B cell (primary cell): ENCODE results near the gene S1PR5. TPM values are rescaled to one million over a fixed set of nuclear protein-coding genes. Genes with fewer than 3 reads are reported as not detected.

Experiments used
- ATAC-seq: fragments of 200-7000 bp; cut with Tn5 transposase; one replicate; pipeline ENCODE4 v1.10.0; 2021; ENCODE audit warnings: low read depth, mild to moderate bottlenecking, moderate number of reproducible peaks, moderate library complexity
- CTCF ChIA-PET: fragments of 350-600 bp; sonication (Branson Sonifier 250); formaldehyde crosslinking; loops from one replicate; lab custom pipeline; 2021; ENCODE audit warnings: antibody characterized with exemption, inconsistent platforms; lab: Charles Lee
- POLR2A ChIA-PET: fragments of 350-600 bp; sonication (Branson Sonifier 250); formaldehyde crosslinking; loops from one replicate; lab custom pipeline; 2021; ENCODE audit warnings: antibody characterized with exemption; lab: Charles Lee
- DNase-seq: peaks from one replicate; pipeline ENCODE4 v3.0.0; 2013
- H2AFZ ChIP-seq: 2 replicates; pipeline ENCODE4 v1.6.1; 2012; ENCODE audit warnings: mild to moderate bottlenecking, low read depth, low read length; ENCODE audit not compliant: insufficient read depth, poor library complexity, severe bottlenecking
- H3K27ac ChIP-seq, 2 donors: 1 replicate in 1 of 2; 2 replicates in 1 of 2; pipeline ENCODE4 v1.5.1; 2012 to 2013; ENCODE audit warnings: low read length in 2 of 2, mild to moderate bottlenecking in 2 of 2, moderate library complexity in 1 of 2
- H3K27me3 ChIP-seq, 4 experiments: fragments of 200-600 bp in 1 of 4; sonication (generic) in 1 of 4; replicated peaks in 1 of 4; 1 replicate in 2 of 4; 2 replicates in 2 of 4; pipeline versions ENCODE4 v1.6.1 to v1.7.0; 2013 to 2016; ENCODE audit warnings: low read length in 3 of 4, mild to moderate bottlenecking in 2 of 4, mixed read lengths in 1 of 4, moderate library complexity in 1 of 4; ENCODE audit not compliant: insufficient read depth in 4 of 4, control insufficient read depth in 3 of 4; ENCODE audit errors: control extremely low read depth in 1 of 4
- H3K36me3 ChIP-seq, 2 experiments: replicated peaks in 1 of 2; 1 replicate in 1 of 2; 2 replicates in 1 of 2; pipeline versions ENCODE4 v1.6.1 to v1.7.1; 2013; ENCODE audit warnings: low read length in 1 of 2; ENCODE audit not compliant: insufficient read depth in 2 of 2, control insufficient read depth in 1 of 2; ENCODE audit errors: control extremely low read depth in 1 of 2, extremely low read depth in 1 of 2
- H3K4me1 ChIP-seq, 2 donors: fragments of 200-600 bp in 1 of 2; sonication (generic) in 1 of 2; 1 replicate in 1 of 2; 2 replicates in 1 of 2; pipeline versions ENCODE4 v1.5.1 to v1.6.1; 2013 to 2017; ENCODE audit warnings: low read length in 2 of 2; ENCODE audit not compliant: control insufficient read depth in 2 of 2, insufficient read depth in 2 of 2
- H3K4me2 ChIP-seq: replicated peaks from 2 replicates; pipeline ENCODE3; 2012; ENCODE audit warnings: mild to moderate bottlenecking, low read depth, low read length; ENCODE audit not compliant: poor library complexity, severe bottlenecking
- H3K4me3 ChIP-seq, 5 experiments: fragments of 200-600 bp in 1 of 5; sonication (generic) in 1 of 5; 1 replicate in 3 of 5; 2 replicates in 2 of 5; pipeline versions ENCODE4 v1.5.1 to v1.7.0; 2011 to 2016; ENCODE audit warnings: low read length in 4 of 5, mild to moderate bottlenecking in 4 of 5, low read depth in 2 of 5, control low read depth in 1 of 5, moderate library complexity in 1 of 5; ENCODE audit not compliant: insufficient read depth in 1 of 5; ENCODE audit errors: control extremely low read depth in 1 of 5, extremely low read depth in 1 of 5
- H3K79me2 ChIP-seq: fragments of 200-600 bp; sonication (generic); one replicate; pipeline ENCODE4 v1.6.0; 2016; ENCODE audit warnings: low read length; ENCODE audit not compliant: control insufficient read depth, insufficient read depth
- H3K9ac ChIP-seq: fragments of 200-600 bp; sonication (generic); 2 replicates; pipeline ENCODE4 v1.6.1; 2017; ENCODE audit warnings: mild to moderate bottlenecking, low read length, moderate library complexity
- H3K9me3 ChIP-seq, 3 donors: one replicate each; pipeline versions ENCODE4 v1.6.1 to v1.7.1; 2013; ENCODE audit warnings: low read length in 2 of 3; ENCODE audit not compliant: control insufficient read depth in 2 of 3, insufficient read depth in 1 of 3; ENCODE audit errors: control extremely low read depth in 1 of 3
- H4K20me1 ChIP-seq: 2 replicates; pipeline ENCODE4 v1.6.0; 2012; ENCODE audit warnings: mild to moderate bottlenecking, low read length; ENCODE audit not compliant: insufficient read depth, control insufficient read depth, poor library complexity, severe bottlenecking
- H3K27ac Mint-ChIP-seq: one replicate; pipeline ENCODE4 v1.8.0; 2021; ENCODE audit warnings: mixed read lengths
- H3K27me3 Mint-ChIP-seq: one replicate; pipeline ENCODE4 v1.8.0; 2021; ENCODE audit warnings: mixed read lengths
- H3K4me1 Mint-ChIP-seq: one replicate; pipeline ENCODE4 v1.8.0; 2021; ENCODE audit warnings: mixed read lengths
- H3K4me3 Mint-ChIP-seq: one replicate; pipeline ENCODE4 v1.8.0; 2021; ENCODE audit warnings: mixed read lengths
- H3K9me3 Mint-ChIP-seq: one replicate; pipeline ENCODE4 v1.8.0; 2022; ENCODE audit warnings: mixed read lengths; ENCODE audit not compliant: insufficient read depth
- EZH2 ChIP-seq: IDR thresholded peaks from 2 replicates; pipeline ENCODE4 v1.6.1; 2012; ENCODE audit warnings: borderline replicate concordance, low read depth, mild to moderate bottlenecking, moderate library complexity, low read length; ENCODE audit not compliant: insufficient read depth, poor library complexity, severe bottlenecking
- WGBS: methylation state at CpG from one replicate; pipeline ENCODE4 v1.1.5; 2013; ENCODE audit warnings: missing lambda C conversion rate; ENCODE audit not compliant: insufficient coverage; 5-methylcytosine and 5-hydroxymethylcytosine counted together
- intact Hi-C: fragments of 100-400 bp; cut with micrococcal nuclease; formaldehyde crosslinking; loops from one replicate; pipeline ENCODE4 v1.10.0; 2022
- polyA plus RNA-seq: library from polyadenylated mRNA; depleted of rRNA; stranded (reverse); fragments of >200 nt; gene quantifications from 2 replicates; pipeline ENCODE4 v1.2.3, GENCODE V29; 2012
- small RNA-seq: library from RNA; depleted of rRNA; stranded (forward); fragments of <200 nt; gene quantifications from one replicate; pipeline ENCODE3, GENCODE V24; 2012; ENCODE audit warnings: low replicate concordance, low read depth; ENCODE audit not compliant: insufficient read length
- total RNA-seq, 2 donors: library from RNA; stranded (reverse); fragments of 120-200 nt in 1 of 2; gene quantifications; 1 replicate in 1 of 2; 2 replicates in 1 of 2; pipeline versions ENCODE4 v1.2.3 to v1.2.4, GENCODE V29; 2013 to 2022
- TF ChIP-seq, protein P1 (sequence below): fragments of 200-600 bp; IDR thresholded peaks from one replicate; pipeline ENCODE4 v1.8.0; 2022; ENCODE audit warnings: antibody characterized with exemption, mild to moderate bottlenecking

The S1PR5 gene
- total and polyA plus RNA-seq, 2 donors (not counting 1 experiment from before 2014, with no cell fraction given), result 0.27 to 0.67 TPM

DNA sequence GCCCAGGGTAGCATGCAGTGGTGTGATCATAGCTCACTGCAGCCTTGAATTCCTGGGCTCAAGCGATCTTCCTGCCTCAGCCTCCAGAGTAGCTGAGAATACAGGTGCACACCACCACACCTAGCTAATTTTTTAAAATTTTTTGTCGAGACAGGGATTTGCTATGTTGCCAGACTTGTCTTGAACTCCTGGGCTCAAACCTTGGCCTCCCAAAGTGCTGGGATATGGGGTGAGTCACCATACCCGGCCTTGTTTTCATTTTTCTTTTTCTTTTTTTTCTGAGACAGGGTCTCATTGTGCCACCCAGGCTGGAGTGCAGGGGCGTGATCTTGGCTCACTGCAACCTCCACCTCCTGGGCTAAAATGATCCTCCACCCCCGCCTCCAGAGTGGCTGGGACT is 52.8 kb downstream of the S1PR5 start:
- H3K4me1 Mint-ChIP-seq, result peaks cover 11% of the 10 kb centered on the region
- no peaks in the 10 kb centered on the region for H4K20me1 ChIP-seq
- no peaks in the 10 kb centered on the region for H3K79me2 ChIP-seq
- no peak overlapping the region for H3K27ac ChIP-seq
- no peaks in the 10 kb centered on the region for H3K27me3 ChIP-seq
- no peak overlapping the region for H3K4me3 ChIP-seq
- H3K9me3 Mint-ChIP-seq, result no peaks in the 10 kb centered on the region
- no peak overlapping the region for H3K27ac Mint-ChIP-seq
- no peak overlapping the region for H3K4me2 ChIP-seq
- POLR2A ChIA-PET, result no interaction called here
- peaks cover 7 to 8% of the 10 kb centered on the region in 2 donors for H3K4me1 ChIP-seq
- no peak overlapping the region for H2AFZ ChIP-seq
- ATAC-seq (no peak), DNase-seq (no peak)
- H3K27me3 Mint-ChIP-seq, result peaks cover 6% of the 10 kb centered on the region
- no peak overlapping the region for H3K9ac ChIP-seq
- H3K4me3 Mint-ChIP-seq, result no peak overlapping the region
- H3K36me3 ChIP-seq, result no peaks in the 10 kb centered on the region
- CTCF ChIA-PET, result interaction anchor here (0.6 to 0.9 kb wide), 2 partner anchors 21 to 373 kb away, joined by 3 to 5 read pairs; no protein-coding TSS in a partner anchor
- peaks cover 0 to 3% (median 0%) of the 10 kb centered on the region in 3 donors for H3K9me3 ChIP-seq
- TF ChIP-seq, protein P1, sequence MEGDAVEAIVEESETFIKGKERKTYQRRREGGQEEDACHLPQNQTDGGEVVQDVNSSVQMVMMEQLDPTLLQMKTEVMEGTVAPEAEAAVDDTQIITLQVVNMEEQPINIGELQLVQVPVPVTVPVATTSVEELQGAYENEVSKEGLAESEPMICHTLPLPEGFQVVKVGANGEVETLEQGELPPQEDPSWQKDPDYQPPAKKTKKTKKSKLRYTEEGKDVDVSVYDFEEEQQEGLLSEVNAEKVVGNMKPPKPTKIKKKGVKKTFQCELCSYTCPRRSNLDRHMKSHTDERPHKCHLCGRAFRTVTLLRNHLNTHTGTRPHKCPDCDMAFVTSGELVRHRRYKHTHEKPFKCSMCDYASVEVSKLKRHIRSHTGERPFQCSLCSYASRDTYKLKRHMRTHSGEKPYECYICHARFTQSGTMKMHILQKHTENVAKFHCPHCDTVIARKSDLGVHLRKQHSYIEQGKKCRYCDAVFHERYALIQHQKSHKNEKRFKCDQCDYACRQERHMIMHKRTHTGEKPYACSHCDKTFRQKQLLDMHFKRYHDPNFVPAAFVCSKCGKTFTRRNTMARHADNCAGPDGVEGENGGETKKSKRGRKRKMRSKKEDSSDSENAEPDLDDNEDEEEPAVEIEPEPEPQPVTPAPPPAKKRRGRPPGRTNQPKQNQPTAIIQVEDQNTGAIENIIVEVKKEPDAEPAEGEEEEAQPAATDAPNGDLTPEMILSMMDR, result no peak
- no peak for TF ChIP-seq EZH2
- WGBS, result 93% methylated on average over 2 of the region's 5 CpGs
- intact Hi-C loops, result no loop called here

Small RNA genes lying within 50 kb of the gene (small RNA-seq; reads per million reads assigned to genes)
- not detected for gene MIR1238
- gene RNU7-140P, result not detected

Other genes starting within 250 kb of the S1PR5 start
- 7.3 and 10.2 TPM in 2 replicates for gene ICAM1, start 246.3 kb downstream of the S1PR5 start, total RNA-seq
- gene ICAM1, start 246.3 kb downstream of the S1PR5 start, polyA plus RNA-seq, result 11.9 and 63.9 TPM in 2 replicates
- gene ICAM4, start 230.5 kb downstream of the S1PR5 start, total RNA-seq, result 0.44 and 0.51 TPM in 2 replicates
- gene ICAM4, start 230.5 kb downstream of the S1PR5 start, polyA plus RNA-seq, result 0.71 and 0.78 TPM in 2 replicates
- 0.34 and 0.54 TPM in 2 replicates for gene ICAM5, start 227.5 kb downstream of the S1PR5 start, total RNA-seq
- 0.14 TPM in 1 of 2 replicates, not detected in the other for gene ICAM5, start 227.5 kb downstream of the S1PR5 start, polyA plus RNA-seq
- 6.4 and 7.4 TPM in 2 replicates for gene ZGLP1, start 207.6 kb downstream of the S1PR5 start, total RNA-seq
- 3.3 and 8.0 TPM in 2 replicates for gene ZGLP1, start 207.6 kb downstream of the S1PR5 start, polyA plus RNA-seq
- gene FDX2, start 201.4 kb downstream of the S1PR5 start, total RNA-seq, result 13.6 and 13.9 TPM in 2 replicates
- gene FDX2, start 201.4 kb downstream of the S1PR5 start, polyA plus RNA-seq, result 13.8 and 21.5 TPM in 2 replicates
- 54.6 and 62.7 TPM in 2 replicates for gene RAVER1, start 183.9 kb downstream of the S1PR5 start, total RNA-seq
- 21.0 and 27.3 TPM in 2 replicates for gene RAVER1, start 183.9 kb downstream of the S1PR5 start, polyA plus RNA-seq
- gene ICAM3, start 177.8 kb downstream of the S1PR5 start, total RNA-seq, result 110 and 119 TPM in 2 replicates
- 154 and 223 TPM in 2 replicates for gene ICAM3, start 177.8 kb downstream of the S1PR5 start, polyA plus RNA-seq
- gene TYK2, start 136.9 kb downstream of the S1PR5 start, total RNA-seq, result 337 and 347 TPM in 2 replicates
- gene TYK2, start 136.9 kb downstream of the S1PR5 start, polyA plus RNA-seq, result 293 and 343 TPM in 2 replicates
- gene CDC37, start 113.9 kb downstream of the S1PR5 start, total RNA-seq, result 178 and 193 TPM in 2 replicates
- gene CDC37, start 113.9 kb downstream of the S1PR5 start, polyA plus RNA-seq, result 408 and 599 TPM in 2 replicates
- 10.8 and 10.9 TPM in 2 replicates for gene PDE4A, start 96.9 kb downstream of the S1PR5 start, total RNA-seq
- 0.95 and 1.5 TPM in 2 replicates for gene PDE4A, start 96.9 kb downstream of the S1PR5 start, polyA plus RNA-seq
- 27.0 TPM in 2 replicates for gene KEAP1, start 14.1 kb downstream of the S1PR5 start, total RNA-seq
- gene KEAP1, start 14.1 kb downstream of the S1PR5 start, polyA plus RNA-seq, result 9.3 and 17.7 TPM in 2 replicates
- gene ATG4D, start 26.5 kb upstream of the S1PR5 start, total RNA-seq, result 58.8 and 59.2 TPM in 2 replicates
- 75.5 and 82.7 TPM in 2 replicates for gene ATG4D, start 26.5 kb upstream of the S1PR5 start, polyA plus RNA-seq
- gene KRI1, start 48.6 kb upstream of the S1PR5 start, total RNA-seq, result 62.8 and 67.9 TPM in 2 replicates
- gene KRI1, start 48.6 kb upstream of the S1PR5 start, polyA plus RNA-seq, result 46.7 and 55.1 TPM in 2 replicates
- gene CDKN2D, start 51.5 kb upstream of the S1PR5 start, total RNA-seq, result 36.2 and 38.4 TPM in 2 replicates
- 122 and 144 TPM in 2 replicates for gene CDKN2D, start 51.5 kb upstream of the S1PR5 start, polyA plus RNA-seq
- not detected in 2 replicates for gene AP1M2, start 69.9 kb upstream of the S1PR5 start, total RNA-seq
- gene AP1M2, start 69.9 kb upstream of the S1PR5 start, polyA plus RNA-seq, result not detected in 2 replicates
- gene SLC44A2, start 108.1 kb upstream of the S1PR5 start, total RNA-seq, result 369 and 409 TPM in 2 replicates
- gene SLC44A2, start 108.1 kb upstream of the S1PR5 start, polyA plus RNA-seq, result 227 and 245 TPM in 2 replicates
- 359 and 378 TPM in 2 replicates for gene ILF3, start 136.9 kb upstream of the S1PR5 start, total RNA-seq
- gene ILF3, start 136.9 kb upstream of the S1PR5 start, polyA plus RNA-seq, result 189 and 346 TPM in 2 replicates
- 45.4 and 50.5 TPM in 2 replicates for gene QTRT1, start 184.0 kb upstream of the S1PR5 start, total RNA-seq
- 118 and 120 TPM in 2 replicates for gene QTRT1, start 184.0 kb upstream of the S1PR5 start, polyA plus RNA-seq
- gene DNM2, start 200.6 kb upstream of the S1PR5 start, total RNA-seq, result 353 and 393 TPM in 2 replicates
- gene DNM2, start 200.6 kb upstream of the S1PR5 start, polyA plus RNA-seq, result 163 and 183 TPM in 2 replicates